HUDEP-2 (cell line): ENCODE results near the gene DOCK9.
A peak's percentile ranks its signal among the peaks of the same experiment; 100 is the strongest.

Experiments used
- DNase-seq, 76 experiments: peaks; one replicate each; lab custom pipeline; 2025; ENCODE audit not compliant: unreplicated experiment in 76 of 76; lab: John Stamatoyannopoulos, UW

DOCK9 gene

GRCh38 chr13:98807774-98808173 is 170.1 kb downstream of the DOCK9 start:
- DNase-seq: no peak

GRCh38 chr13:98804336-98804855 is 173.5 kb downstream of the DOCK9 start:
- no peak for DNase-seq

GRCh38 chr13:98803921-98804320 is 173.9 kb downstream of the DOCK9 start:
- DNase-seq: no peak

GRCh38 chr13:98803111-98803561 is 174.7 kb downstream of the DOCK9 start:
- DNase-seq: no peak

- no peak for DNase-seq
Measured at GRCh38 chr13:98802559-98802958, 175.3 kb downstream of the DOCK9 start.

GRCh38 chr13:98801626-98802418 is 176.0 kb downstream of the DOCK9 start:
- DNase-seq: no peak

GRCh38 chr13:98800078-98800477 is 177.8 kb downstream of the DOCK9 start:
- no peak for DNase-seq

- no peak for DNase-seq
Measured at GRCh38 chr13:98798849-98799645, 178.8 kb downstream of the DOCK9 start.

- no peak for DNase-seq
Measured at GRCh38 chr13:98797456-98797855, 180.4 kb downstream of the DOCK9 start.

- DNase-seq: peak in 41 of 76 experiments; percentile 2 to 58 (median 22)
Measured at GRCh38 chr13:98796798-98797197, 181.1 kb downstream of the DOCK9 start.

GRCh38 chr13:98796191-98796590 is 181.7 kb downstream of the DOCK9 start:
- no peak for DNase-seq

GRCh38 chr13:98795220-98795619 is 182.6 kb downstream of the DOCK9 start:
- no peak for DNase-seq

GRCh38 chr13:98794498-98794897 is 183.4 kb downstream of the DOCK9 start:
- DNase-seq: no peak

GRCh38 chr13:98792785-98793495 is 184.9 kb downstream of the DOCK9 start:
- DNase-seq: no peak

GRCh38 chr13:98792321-98792720 is 185.5 kb downstream of the DOCK9 start:
- no peak for DNase-seq

GRCh38 chr13:98791611-98792010 is 186.3 kb downstream of the DOCK9 start:
- no peak for DNase-seq

- DNase-seq: no peak
Measured at GRCh38 chr13:98787996-98788395, 189.9 kb downstream of the DOCK9 start.

GRCh38 chr13:98787173-98787572 is 190.7 kb downstream of the DOCK9 start:
- no peak for DNase-seq

- DNase-seq: no peak
Measured at GRCh38 chr13:98786023-98786422, 191.8 kb downstream of the DOCK9 start.

GRCh38 chr13:98785405-98785804 is 192.5 kb downstream of the DOCK9 start:
- no peak for DNase-seq

GRCh38 chr13:98784666-98785065 is 193.2 kb downstream of the DOCK9 start:
- no peak for DNase-seq
